ENCODE results near the gene GPD1.
"Not testable (repeated sequence)": the region's sequence is repeated elsewhere in the genome, so short reads cannot be mapped to it uniquely, and the experiment has no call there.

Gene GPD1

DNA sequence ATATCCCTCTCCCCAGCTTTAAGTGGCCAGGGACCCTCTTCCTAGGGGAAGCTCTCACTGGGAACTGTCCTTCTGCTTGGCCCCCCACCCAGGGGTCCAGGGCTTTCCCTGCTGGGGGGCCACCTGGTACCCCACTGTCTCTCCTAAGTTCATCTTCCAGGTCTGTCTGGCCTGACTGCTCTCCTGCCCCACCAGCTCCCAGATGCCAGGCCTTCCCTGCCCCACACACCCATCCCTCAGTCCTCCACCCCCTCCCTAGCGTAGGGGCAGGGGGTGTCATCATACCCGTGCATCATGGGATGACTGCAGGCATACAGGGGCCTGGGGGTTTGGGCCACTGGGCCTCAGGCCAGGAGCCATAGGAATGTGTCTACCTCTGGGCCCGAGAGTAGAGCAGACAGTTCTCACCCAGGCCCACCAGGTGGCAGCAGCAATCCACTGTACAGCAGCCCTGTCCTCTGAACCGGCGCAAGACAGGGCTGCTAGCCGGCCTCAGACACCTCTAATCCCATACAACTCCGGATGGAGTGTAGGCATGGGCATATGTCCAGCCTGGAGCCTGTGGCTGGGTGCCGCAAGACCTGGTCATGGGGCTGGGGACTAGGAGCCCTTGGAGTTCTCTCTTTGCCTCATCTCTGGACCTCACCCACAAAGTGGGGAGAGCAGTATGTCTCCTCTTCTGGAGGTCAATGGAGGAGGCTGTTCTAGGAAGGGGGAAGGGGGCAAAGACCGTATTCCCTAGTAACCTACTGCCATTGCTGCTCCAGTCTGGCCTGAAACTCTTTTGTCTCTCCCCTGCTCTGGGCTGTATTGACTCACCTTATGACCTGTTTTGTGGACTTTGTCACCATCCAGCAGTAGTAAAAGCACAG is 28.6 kb upstream of the GPD1 start:
- no peak for FAIRE-seq

DNA sequence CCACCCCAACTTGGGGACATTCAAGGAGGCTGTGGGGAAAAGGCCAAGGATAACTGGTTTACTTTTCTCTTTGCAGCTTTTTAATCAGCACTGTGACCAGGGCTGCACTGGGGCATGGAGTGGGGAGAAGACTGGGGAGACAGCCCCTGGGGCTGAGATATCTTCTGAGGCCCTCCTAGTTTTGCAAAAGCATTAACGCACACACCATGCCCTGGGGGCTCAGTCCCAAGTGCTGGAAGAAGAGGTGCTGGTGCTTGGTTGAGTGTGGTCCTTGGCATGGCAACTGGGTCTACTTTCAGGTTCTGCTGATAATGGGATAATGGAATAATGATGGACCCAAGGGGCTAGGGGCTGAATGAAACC is 28.0 kb upstream of the GPD1 start:
- no peak for FAIRE-seq

DNA sequence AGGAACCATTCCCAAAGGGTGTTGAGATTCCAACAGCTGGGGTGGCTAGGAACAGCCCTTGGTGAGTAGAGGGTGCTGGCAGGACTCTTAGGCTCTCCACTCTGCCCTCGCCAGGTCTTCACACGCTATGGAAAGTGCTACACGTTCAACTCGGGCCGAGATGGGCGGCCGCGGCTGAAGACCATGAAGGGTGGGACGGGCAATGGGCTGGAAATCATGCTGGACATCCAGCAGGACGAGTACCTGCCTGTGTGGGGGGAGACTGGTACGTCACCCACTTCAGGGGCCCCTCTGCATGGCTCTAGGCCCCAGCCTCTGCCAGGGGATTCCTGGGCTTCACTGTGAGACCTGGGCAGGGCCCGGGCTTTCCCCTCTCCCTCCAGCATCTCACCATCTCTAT is 26.7 kb upstream of the GPD1 start:
- no peak for FAIRE-seq

DNA sequence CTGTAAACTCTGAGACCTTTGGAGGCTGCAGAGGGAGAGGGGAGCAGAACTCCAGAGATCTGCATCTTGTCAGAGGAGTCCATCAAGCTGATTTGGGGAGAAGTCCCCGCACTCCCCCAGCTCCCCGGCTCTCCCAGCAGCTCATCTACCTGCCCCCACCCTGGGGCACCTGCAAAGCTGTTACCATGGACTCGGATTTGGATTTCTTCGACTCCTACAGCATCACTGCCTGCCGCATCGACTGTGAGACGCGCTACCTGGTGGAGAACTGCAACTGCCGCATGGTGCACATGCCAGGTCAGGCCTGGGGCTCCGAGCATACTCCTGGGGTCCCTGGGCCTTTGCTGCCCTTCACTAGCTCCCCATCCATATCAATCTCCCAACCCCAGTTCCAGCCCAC is 25.5 kb upstream of the GPD1 start:
- FAIRE-seq, result no peak

DNA sequence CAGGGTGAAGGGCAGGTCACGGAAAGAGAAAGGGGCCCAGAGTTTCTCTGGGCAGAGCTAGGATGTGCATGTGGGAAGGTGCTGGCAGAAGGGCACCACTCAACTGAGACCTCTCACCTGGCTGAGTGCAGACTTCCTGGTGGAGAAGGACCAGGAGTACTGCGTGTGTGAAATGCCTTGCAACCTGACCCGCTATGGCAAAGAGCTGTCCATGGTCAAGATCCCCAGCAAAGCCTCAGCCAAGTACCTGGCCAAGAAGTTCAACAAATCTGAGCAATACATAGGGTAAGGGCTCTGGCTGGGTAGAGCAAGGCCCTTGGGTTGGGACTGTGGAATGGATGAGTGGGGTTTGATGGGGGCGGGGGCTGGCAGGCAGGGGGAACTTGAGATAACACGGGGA is 24.0 kb upstream of the GPD1 start:
- no peak for FAIRE-seq

DNA sequence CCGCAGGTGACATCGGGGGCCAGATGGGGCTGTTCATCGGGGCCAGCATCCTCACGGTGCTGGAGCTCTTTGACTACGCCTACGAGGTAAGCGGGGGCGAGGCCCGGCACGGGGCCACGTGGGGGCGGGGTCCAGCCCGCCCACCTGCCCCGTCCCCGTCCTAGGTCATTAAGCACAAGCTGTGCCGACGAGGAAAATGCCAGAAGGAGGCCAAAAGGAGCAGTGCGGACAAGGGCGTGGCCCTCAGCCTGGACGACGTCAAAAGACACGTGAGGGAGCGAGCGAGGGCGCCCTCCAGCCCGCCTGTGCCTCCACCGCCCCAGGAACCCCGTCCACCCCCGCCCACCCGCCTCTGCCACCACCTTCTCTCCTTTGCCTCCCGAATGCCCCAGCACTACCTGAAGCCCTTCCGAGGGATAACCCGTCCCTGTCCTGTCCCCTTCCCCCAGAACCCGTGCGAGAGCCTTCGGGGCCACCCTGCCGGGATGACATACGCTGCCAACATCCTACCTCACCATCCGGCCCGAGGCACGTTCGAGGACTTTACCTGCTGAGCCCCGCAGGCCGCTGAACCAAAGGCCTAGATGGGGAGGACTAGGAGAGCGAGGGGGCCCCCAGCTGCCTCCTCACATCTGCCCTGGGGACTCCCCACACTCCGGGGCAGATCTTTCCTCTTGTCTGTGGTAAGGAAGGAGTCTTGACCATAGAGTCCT is 22.6 kb upstream of the GPD1 start:
- no peak for FAIRE-seq

DNA sequence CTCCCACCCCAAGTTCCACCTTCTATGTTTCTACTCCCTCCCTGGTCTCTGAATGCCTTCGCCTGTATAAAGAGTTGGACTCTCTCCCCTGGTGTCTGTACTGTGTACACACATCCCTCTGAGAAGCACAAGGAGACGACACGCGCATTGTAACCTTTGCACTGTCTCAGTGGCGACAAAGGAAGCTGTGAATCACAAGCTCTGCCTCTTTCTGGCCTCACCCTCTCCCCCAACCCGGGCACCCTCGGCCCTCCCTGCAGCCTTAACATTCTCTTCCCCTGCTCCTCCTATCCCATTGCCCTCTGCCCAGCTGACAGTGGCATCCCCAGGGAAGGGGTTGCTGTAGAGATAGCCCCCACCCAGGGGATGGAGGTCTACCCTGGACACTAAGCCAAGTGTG is 21.2 kb upstream of the GPD1 start:
- FAIRE-seq, result no peak

DNA sequence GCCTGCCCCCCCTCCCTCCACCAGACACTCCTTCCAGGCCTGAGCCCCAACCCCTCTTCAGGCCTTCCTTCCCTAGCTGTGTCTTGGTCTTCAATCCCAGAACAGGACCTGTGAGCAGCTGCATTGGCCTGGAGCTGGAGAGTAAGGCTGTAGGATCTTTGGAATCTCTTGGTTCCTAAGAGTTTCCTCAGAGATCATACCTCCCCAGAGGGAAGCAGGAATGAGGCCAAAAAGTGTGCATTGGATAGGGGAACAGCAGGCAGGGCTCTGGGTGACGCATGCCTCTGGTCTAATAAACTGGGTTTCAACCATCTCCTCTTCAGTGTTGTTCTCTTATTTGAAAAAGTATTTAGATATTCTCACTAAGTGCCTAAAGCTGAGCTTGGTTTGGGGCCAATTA is 20.5 kb upstream of the GPD1 start:
- no peak for FAIRE-seq

DNA sequence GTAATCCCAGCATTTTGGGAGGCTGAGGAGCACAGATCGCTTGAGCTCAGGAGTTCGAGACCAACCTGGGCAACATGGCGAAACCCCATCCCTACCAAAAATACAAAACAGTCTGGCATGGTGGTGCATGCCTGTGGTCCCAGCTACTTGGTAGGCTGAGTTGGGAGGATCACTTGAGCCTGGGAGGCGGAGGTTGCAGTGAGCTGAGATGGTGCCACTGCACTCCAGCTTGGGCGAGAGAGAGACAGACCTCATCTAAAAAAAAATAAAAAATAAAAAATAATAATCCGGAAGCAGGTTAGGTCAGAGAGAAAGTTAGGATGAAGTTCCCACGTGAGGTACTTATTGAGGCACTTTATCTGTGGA is 19.4 kb upstream of the GPD1 start:
- not testable (repeated sequence) for FAIRE-seq

DNA sequence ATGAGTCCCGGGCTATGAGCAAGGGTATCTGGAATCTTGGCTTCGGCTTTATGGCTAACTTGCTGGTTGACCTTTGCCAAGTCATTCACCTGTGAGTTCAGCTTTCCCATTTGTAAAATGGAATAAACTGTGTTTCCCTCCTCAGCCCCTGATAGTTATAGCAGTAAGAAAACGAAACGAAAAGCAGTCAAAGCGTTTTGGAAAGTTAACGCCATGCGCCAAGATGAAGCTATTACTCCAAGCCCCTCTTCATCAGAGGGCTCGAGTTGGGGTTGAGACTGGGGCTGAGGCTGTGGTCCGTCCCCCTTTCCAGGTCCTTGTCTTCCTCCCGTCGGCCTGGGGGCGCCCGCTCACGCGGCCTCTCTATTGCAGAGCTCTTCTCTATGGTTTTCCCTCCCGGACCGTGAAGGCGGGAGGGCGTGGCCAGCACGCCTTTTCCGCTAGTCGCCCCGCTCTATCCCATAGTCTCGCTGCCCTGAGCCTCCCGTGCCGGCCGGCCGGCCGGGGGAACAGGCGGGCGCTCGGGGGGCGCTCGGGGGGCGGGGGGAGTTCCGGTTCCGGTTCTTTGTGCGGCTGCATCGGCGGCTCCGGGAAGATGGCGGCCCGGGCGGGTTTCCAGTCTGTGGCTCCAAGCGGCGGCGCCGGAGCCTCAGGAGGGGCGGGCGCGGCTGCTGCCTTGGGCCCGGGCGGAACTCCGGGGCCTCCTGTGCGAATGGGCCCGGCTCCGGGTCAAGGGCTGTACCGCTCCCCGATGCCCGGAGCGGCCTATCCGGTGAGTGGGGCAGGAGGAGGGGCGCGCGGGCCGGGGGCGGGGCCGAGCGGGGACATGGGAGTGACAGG is 18.8 kb upstream of the GPD1 start, which contains the start of gene SMARCD1:
Gene SMARCD1, plus strand, starts transcription at position 568 of the 840 bp plus-strand sequence. Its CDS starts 28 bp downstream, at position 596.
- FAIRE-seq, result peak; percentile 23

DNA sequence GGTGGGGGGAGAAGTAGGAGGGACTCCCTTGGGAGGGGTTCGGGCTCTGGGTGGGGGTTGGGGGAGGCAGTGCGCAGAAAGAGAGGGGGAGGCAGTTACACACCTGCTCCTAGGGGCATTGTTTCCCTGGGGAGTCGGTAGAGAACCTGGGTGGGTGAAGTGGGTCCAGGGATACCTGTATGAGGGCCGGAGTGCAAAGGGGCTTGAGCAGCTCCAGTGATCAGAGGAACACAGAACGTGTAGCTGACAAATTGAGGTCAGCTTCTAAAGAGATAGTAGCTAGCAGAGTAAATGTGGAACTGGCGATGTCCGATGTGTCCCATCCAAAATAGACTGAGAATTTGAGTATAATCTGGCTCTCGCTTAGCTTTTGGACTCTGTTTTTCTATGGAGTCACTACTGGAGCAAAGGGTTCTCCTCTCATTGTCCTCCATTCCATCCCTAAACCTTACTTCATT is 18.2 kb upstream of the GPD1 start:
- FAIRE-seq, result no peak

DNA sequence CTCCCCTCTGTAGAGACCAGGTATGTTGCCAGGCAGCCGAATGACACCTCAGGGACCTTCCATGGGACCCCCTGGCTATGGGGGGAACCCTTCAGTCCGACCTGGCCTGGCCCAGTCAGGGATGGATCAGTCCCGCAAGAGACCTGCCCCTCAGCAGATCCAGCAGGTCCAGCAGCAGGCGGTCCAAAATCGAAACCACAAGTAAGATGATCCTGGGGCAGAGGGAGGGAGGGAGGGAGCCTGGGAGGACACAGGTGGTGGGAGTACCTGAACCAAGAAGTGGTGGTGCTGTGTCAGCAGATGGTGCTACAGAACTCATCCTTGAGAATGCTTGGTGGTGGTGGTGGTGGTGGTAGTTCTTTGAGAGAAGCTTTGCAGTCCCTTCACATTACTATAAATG is 17.7 kb upstream of the GPD1 start:
- no peak for FAIRE-seq

DNA sequence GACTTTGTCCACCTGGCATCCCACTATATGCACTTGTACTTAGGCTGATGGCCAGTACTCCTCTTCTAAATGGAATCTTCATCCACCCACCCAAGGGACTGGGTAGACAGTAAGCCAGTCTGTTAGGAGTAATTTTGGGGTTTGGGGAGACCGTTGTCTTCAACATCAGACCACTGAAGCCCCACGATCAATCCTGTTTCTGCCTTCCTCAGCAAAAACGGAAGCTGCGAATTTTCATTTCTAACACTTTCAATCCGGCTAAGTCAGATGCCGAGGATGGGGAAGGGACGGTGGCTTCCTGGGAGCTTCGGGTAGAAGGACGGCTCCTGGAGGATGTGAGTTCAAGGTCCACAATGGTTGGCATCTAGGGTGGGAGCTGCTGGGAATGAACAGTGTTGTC is 16.7 kb upstream of the GPD1 start:
- FAIRE-seq, result no peak

DNA sequence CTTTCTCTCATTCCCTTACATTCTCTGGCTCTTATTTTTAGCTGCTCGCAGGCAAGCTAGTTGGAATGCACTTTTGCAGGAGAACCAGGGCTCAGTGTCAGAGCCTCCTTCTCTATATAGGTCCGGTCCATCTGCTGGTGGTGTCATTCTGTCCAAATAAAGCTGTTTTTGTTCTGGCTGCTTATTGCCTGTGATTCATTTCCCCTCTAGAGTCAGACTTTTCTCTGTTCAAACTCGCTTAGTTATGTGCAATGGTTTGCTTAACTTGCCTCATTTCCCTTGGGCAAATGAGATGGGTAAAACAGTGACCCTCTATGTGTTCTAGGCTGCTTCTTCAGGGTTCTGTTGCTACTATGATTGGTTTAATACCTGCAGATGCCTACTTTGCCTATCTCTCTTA is 15.8 kb upstream of the GPD1 start:
- no peak for FAIRE-seq

DNA sequence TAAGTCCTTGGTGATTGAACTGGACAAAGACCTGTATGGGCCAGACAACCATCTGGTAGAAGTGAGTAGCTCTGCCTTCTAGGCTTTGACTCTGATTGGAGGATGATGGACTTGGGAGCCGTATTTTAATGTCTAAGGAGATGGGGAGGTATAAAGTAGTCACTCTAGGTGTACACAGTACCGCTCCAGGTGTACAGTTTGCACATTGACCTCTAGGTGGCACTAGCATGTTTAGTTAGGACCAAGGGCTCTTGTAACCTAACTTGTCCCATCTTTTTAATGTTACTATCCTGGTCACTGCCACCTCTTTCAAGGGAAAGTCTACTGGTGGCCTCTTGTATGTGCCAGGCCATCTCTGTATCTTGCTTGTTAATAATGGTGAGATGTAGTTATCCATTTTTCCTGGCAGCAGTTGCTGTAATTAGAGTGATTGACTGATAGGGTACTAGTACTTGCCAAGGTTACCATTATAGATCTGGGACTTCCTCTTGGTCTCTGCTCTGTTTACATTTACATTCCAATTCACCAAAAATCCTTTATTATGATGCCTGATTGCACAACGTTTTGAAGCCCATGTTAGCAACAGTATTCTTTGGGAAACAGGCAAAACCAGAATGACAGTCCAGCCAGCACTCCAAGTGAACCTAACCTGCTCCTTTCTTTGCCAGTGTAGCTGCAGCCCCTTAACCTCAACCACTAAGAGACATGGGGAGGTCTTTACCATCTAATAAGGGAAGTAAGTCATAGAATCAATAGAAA is 15.1 kb upstream of the GPD1 start:
- no peak for FAIRE-seq

DNA sequence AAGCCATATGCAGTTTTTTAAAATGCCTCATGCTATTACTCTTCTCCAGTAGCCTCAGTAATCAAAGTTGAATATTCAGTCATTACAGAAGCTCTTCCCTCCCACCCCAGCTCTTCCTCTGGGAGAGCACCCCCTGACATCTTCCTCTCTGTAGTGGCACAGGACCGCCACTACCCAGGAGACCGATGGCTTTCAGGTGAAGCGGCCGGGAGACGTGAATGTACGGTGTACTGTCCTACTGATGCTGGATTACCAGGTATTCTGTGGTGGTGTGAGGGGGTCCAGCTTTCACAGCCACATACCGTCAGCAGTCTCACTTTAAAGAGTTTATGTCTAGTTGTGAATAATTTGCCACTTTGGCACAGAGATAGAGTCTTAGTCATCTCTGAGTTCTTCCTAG is 14.1 kb upstream of the GPD1 start:
- FAIRE-seq, result no peak

DNA sequence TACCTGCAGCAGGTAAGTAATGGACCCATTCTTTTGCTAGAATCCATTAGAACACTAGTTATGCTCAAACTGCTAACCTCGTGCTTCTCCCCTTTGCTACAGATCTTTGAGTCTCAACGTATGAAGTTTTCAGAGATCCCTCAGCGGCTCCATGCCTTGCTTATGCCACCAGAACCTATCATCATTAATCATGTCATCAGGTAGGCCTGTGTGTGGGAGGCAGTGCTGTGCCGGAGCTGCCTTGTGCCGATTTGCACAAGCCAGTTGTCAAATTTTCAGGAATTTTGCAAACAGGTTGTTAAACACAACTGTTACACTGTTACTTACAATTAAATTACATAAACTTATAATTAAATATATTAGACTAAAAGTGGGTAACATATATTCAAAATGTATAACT is 13.4 kb upstream of the GPD1 start:
- FAIRE-seq, result no peak

DNA sequence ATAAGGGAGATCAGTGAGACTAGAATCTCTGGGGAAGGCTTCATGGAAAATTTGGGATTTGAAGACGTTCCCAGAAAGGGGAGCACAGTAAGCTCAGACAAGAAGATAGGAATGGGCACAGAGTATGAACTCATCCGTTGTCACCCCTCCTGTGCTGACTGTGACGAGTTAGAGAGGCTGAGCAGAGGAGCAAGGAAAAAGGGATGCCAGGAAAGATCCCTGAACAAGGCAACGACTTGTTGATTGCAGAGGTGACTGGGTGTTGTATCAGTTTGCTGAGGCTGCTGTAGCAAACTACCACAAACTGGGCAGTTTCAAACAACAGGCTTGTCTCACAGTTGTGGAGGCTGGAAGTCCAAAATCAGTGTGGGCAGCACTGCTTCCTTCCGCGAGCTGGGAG is 5.9 kb upstream of the GPD1 start:
- FAIRE-seq, result no peak

DNA sequence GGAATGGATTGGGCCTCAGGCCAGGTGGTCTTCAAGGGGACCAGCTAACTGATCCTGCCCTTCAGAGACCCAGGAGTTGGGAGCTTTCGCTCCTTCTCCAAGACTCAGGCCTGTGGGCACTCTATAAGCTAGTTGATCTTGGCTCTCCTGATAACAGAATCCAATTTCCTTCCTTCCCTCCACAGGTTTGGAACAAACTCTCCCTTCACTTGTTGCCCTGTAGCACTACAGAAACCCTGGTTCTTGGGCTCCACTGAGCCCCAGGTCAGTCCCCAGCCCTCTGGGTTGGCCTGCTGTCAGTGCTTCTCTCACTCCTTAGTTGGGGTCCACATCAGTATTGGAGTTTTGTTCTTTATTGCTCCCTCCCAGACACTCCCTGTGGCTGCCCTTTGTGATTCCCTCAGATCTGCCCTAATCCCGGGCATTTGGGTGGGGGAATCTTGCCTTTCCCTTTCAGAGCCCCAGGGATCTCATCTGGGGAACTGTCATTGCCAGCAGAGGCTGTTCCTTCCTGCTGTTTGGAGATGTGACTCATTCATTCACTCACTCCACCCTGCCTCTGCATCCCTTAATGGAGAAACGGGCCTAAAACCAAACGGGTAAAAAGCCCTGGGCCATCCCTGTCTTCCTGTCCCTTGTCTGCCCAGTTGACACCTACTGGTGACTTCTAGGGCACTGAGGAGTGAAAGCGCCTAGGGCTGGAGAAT is 4.4 kb upstream of the GPD1 start:
- FAIRE-seq, result no peak

DNA sequence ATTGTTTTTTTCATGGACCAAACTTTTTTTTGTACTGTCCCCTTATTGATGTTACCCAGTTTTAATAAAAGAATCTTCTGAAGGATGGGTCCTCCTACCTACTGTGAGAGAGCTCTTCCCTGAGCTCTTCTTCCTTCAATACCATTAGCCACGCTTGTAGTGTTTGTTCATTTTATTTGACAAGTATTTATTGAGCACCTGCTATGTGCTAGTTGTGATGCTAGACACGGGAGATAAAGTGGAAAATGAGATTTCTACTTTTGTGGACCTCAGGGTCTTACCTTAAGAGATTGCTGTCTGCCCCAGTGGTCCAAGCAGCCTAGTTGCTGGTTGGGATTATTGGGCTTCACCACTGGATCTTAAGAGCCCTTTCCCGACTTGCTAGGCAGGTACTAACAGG is 3.2 kb upstream of the GPD1 start:
- no peak for FAIRE-seq

DNA sequence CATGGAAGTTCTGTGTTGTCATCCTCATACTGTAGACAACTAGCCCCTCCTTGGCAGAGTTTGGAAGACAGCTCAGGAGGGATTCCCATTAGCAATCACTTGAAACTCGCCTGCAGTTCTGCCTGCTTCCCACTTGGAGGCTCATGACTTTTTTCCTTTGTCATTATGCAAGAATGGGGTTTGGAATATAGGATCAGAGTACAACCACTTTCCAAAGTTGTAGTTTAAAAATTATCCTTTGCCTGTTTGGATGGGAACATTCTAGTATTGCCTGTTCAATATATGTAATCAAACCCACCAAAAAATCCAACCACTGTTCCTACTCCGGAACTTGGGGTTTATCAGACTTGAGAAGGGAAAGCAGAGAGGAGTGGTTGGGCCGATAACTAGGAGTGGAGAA is 2.1 kb upstream of the GPD1 start:
- FAIRE-seq, result peak; percentile 63

DNA sequence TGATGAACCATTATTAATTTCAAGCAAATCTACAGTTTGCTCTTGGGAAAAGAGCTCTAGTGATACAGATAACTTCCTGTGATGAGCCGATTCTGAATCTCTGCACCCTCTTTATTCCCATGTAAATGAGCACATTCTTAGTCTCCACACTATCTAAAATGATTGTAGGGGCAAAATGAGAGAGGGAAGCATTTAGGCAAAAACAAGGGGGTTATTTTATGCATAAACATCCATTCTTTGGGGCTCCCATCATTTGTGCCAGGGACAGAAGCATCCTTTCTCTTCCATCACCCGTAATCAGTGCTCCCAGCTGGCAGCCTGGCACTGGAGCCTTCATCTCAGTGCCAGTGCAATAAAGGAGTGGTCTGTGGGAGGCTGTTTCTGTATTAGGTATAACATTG is 1.7 kb upstream of the GPD1 start:
- no peak for FAIRE-seq
